CD4-positive, alpha-beta T cell treated with Interleukin-15 for 4 hours (primary cell): Measurements from ENCODE around the gene TFIP11.
A peak's percentile ranks its signal among the peaks of the same experiment; 100 is the strongest.

Experiments used
- DNase-seq: peaks from one replicate; pipeline ENCODE4 v3.0.0-alpha.2; 2020; ENCODE audit warnings: low spot score

The TFIP11 gene

DNA sequence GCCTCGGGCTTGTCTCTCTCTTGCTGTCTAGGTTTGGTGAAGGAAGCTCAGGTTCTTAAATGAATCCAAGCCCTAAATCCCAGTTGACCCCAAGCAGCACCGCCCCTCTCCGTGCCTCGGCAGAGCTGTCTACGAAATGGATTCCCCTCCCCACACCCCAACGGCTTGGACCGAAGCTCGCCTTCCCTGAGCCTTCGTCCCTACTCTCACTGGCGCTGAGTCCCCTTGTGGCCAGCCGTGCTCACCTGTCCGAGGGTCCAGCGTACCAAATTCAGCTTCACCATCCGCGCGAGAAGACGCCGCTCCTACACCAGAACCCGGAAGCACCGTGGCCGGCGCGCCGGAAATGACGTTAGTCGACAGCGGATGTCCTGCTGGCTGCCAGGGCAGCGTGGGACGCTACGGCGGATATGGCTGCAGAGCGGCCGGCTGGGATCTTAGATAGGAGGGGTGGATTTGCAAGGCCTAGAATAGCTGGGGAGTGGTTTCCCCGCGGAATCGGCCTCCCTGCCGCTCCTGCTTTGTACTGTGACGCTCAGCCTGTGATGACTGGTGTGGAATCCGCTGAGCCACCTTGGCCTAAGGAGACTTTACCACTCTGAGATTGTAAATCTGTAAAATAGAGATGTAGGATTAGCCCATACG lies at the start of gene TFIP11:
Gene TFIP11 (minus strand): TSS at position 325 of the 645 bp plus-strand sequence. CDS start 2,201 bp downstream, outside the sequence.
- DNase-seq = peak; percentile 87

DNA sequence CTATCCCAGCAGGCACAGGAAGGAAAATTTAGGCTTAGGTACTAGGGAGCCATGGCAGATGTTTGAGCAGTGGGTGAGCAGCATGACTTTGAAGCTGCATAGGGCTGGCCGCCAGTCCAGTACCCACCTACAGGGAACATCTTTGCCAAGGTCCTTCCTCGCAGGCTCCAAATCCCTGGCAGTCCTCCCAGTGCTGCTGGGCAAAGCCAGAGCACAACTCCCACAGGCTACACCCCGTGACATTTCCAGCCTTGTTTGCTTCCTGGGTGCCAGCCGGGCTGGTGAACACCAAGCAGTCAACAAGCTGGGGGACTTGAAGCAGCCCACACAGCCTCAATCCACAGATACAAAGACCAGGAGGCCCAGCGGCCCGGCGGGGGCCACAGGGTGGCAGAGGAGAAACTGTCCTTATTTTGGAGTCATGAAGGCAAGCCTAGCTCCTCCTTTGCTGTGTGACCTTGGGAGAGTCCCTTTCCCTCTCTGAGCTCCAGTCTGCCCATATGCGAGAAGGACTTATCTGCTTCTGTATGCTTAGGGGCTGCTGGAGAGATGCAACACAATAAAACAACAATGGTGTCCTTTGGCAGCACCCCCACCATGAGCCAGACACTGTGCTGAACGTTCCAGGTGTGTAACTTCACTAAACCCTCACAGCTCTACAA lies 49.6 kb upstream of the TFIP11 start:
- no peak for DNase-seq

DNA sequence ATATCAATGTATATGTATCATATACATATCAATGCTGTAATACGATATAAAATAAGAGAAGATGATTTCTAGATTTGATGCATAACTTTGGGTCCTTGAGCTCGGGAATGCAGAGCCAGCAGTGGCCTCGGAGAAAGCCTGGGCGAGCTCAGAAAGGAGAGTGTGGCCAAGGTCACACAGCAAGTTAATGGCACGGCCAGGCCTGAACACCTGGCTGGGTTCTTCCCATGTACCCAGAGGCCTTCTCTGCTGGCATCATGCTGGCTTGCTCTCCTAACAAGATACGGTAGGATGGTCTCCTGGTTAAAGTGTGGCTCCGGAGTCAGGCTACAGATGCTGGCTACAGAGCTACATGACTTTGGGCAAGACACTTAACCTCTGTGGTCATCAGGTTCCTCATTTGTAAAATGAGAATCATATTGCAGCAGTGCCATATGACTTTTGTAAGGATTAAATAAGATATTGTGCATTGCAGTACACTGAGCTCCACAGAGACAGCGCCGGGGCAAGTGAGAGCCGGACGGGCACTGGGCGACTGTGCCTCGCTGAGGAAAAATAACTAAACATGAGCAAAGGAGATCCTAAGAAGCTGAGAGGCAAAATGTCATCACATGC lies 47.8 kb upstream of the TFIP11 start:
- DNase-seq = no peak

DNA sequence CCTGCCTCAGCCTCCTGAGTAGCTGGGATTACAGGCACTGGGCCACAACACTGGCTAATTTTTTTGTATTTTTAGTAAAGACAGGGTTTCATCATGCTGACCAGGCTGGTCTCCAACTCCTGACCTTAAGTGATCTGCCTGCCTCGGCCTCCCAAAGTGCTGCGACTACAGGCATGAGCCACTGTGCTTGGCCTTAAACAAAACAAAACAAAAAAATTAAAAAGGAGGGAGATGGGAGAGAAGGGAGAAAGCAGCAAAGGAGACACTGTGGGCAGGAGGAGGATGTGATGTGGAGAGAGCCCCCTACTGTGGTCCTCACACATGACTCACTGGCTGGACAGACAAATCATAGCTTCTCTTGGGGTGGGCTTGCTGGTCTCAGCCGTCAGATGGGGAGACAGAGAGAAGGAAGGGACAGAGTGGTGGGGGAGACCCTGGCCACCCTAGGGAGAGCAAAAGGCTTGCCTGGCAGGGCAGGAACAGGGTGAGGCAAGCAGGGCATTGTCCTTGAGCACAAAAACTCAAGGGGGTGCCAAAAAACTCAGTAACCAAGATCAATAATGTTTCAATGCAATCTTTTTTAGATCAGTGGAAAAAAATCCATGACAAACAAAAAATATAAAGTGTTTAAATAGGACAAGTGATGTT lies 46.1 kb upstream of the TFIP11 start:
- no peak for DNase-seq

DNA sequence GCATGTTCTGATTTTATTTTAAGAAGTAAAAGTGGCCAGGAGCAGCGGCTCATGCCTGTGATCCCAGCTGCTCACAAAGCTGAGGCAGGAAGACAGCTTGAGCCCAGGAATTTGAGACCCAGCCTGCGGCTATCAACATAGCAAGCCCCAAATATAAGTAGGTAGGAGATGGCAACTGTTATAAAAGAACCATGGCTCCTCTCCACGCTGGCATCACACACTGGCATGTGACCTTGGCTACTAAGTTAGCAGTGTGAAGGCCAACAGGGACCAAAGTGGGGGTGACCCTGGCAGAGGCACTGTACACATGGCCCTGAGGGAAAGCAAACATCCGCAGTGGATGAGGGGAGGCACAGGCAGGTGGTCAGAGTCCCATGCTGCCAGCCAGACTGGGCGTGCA lies 44.6 kb upstream of the TFIP11 start:
- no peak for DNase-seq

DNA sequence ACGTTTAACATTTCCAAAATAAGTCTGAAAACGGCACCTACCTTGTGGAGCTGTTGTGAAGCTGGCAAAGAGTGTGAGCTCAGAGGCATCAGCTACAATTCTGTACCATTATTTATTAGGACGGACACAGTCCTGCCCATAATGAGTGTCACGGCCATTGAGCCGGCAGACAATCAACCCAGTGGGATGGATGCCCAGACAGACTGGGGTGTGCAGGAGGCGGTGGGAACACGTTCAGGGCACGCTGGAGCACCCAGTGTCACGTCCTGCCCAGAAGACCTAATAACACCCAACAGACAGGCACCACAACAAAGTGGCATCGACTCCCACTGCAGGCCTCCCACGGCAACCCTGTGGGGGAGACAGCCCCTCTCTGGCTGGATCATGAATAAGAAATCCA lies 43.2 kb upstream of the TFIP11 start:
- no peak for DNase-seq

DNA sequence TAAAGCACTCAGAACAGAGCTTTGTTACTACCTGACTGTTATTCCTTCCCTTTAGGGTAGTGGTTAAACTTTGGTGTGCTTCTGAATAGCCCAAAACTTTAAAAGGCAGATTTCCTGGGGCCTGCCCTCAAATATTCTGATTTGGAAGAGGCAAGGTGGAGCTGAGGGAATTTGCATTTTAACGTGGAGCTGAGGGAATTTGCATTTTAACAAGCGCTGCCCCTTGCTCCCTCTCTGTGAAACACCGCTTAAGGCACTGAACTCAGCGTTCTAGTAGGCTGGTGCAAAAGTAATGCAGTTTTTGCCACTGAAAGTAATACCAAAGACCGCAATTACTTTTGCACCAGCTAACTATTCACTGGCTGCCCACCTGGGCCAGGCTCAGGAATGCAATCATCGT lies 42.7 kb upstream of the TFIP11 start:
- no peak for DNase-seq

DNA sequence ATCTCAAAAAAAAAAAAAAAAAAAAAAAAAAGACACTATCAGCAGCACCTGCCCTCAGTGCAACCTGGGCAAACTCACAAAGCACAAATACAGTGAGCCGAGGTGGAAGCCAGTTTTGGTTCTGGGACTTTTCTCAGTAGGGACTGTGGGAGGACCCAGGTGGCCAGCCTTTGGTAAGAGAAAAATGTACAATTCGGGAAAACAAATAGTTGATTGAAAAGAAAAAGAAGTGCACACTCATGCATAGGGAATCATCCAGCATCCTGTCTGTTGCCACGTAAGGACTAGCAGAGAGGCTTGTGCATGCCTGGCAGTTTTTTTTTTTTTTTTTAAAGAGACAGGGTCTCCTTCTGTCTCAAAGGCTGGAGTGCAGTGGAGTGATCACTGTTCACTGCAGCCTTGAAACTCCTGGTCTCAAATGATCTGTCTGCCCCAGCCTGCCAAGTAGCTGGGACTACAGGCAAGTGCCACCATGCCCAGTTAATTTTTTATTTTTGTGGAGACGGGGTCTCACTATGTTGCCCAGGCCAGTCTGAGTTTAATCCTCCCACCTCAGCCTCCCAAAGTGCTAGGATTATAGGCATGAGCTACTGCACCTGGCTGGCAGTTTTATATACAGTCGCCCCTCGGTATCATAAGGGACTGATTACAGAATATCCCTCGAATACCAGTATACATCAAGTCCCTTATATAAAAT lies 40.9 kb upstream of the TFIP11 start:
- DNase-seq = no peak

DNA sequence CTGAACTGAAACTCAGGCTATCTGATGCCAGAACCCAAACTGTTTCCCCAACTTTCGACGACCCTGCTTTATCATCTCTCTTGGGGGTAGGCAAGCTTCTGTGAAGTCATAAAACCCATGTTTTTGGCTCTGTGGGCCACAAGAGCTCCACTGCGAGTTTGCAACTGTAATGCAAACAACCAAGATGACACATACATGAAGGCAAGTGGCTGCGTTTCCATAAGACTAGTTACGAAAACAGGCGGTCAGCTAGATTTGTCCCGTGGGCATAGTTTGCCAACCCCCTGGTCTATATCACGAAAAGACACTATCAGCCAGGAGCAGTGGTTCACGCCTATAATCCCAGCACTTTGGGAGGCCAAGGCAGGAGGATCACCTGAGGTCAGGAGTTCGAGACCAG lies 40.2 kb upstream of the TFIP11 start:
- no peak for DNase-seq

DNA sequence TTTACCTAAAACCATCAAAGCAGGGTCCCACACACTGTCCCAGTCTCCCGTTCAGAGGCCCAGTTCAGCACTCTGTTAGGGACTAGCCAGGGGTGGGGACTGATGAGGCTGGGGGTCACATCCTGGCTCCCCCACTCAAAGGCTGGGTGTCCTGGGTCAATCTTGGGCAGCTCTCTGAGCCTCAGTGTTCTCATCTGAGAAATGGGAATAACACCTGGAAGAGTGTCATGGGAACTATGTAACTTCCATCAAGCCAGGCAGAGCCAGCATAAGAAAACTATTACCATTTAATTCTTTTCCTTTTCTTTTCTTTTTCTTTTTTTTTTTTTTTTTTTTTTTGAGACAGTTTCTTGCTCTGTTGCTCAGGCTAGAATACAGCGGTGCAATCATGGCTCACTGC lies 39.3 kb upstream of the TFIP11 start:
- no peak for DNase-seq

DNA sequence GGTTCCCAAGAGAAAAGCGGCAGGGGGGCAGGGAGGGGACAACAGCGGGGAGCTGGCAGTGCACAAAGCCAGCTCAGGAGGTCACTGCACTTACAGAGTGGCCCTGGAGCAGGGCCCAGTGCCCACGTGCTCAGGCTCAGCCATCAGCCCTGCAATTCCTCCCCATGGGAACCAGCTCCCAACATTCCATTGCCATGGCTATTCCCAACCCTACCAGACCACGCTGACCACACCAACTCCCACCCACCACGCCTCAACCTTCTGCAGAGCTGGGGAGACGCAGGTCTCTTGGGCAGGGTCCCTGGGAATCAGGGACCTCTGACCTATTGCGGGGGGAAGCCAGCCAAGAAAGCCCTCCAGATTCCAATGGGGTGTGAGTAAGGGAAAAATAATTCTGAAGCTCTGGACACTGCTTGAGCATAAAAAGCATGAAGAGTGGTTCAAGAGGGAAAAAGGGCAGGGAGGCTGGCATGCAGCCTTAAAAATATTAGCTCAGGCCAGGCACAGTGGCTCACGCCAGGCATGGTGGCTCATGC lies 38.3 kb upstream of the TFIP11 start:
- no peak for DNase-seq

DNA sequence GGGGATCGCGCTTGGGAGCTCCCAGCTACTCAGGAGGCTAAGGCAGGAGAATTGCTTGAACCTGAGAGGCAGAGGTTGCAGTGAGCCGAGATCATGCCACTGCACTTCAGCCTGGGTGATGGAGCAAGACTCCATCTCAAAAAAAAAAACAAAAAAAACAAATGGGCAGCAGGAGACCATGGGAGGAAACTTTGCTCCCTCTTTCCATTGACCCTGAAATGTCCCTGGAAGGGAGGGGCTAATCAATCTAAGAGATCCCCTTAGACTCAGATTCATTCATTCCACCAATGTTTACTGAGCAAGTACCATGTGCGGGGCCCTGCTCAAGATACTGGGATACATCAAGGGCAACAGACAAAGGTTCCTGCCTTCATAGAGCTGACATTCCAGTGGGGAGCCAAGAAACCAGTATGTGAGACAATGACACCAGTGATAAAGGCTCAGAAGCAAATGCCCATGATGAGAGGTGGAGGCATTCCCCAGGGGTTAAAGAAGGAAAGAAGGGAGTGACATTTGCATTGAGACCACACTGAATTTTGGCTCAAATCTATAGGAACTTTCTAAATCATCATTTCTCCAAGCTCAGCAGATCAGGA lies 37.7 kb upstream of the TFIP11 start:
- no peak for DNase-seq

DNA sequence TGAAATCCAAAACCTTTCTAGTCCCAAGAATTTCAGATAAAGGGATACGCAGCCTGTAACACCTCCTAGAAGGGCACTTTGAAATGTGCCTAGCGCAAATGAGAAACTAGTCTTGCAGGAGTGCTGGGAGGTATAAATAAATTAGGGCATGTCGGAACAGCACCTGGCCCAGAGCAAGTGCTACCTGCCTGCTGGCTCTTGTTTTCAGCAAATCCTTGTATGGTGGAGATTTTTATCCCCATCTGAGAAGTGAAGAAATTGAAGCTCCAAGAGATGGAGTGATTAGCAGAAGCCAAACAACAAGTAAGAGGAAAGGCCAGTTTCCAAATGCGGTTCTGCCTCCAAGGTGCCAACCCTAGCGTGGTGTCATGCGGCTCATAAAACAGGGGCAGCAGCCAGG lies 36.7 kb upstream of the TFIP11 start:
- no peak for DNase-seq

DNA sequence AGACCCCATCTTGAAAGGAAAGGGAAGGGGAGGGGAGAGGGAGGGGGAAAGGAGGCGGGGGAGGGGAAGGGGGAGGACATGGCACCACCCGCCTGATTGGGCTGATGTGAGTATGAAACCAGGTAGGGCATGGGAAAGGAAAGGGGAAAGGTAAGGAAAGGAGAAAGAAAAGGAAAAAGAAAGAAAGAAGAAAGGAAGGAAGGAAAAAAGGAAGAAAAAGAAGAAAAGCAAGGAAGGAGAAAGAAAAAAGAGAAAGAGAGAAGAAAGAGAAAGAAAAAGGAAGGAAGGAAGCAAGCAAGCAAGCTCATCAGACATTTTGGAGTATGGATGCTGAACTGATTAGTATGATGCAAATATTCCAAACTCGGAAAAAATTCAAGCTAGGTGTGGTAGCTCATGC lies 36.0 kb upstream of the TFIP11 start:
- DNase-seq = no peak

DNA sequence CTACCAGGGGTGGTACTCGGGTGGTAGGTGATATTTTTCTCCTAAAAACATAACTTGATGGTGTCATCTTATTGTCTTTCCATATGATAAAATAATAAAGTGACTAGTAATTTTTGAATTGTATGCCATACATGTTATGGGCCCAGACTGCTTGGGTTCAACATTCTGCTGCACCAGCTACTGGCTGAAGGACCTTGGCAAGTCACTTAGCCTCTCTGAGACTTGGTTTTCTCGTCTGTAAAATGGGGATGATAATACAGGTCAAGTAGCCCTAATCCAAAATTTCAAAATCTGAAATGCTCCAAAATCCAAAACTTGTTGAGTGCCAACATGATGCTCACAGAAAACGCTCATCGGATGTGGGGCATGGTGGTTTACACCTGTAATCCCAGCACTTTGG lies 35.6 kb upstream of the TFIP11 start:
- no peak for DNase-seq

DNA sequence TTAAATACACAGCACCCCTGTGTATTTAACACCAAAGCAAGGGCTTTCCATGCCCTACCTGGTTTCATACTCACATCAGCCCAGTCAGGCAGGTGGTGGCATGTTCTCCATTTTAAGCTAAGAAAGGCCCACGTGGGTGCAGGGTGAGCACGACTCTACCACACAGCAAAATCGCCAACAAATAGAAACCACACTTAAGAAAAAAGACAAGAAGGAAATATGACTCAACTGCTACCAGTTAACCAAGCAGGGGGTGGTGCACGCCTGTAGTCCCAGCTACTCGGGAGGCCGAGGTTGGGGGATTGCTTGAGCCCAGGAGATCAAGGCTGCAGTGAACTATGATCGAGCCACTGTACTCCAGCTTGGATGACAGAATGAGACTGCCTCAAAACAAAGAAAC lies 35.2 kb upstream of the TFIP11 start:
- peak; percentile 29 for DNase-seq

DNA sequence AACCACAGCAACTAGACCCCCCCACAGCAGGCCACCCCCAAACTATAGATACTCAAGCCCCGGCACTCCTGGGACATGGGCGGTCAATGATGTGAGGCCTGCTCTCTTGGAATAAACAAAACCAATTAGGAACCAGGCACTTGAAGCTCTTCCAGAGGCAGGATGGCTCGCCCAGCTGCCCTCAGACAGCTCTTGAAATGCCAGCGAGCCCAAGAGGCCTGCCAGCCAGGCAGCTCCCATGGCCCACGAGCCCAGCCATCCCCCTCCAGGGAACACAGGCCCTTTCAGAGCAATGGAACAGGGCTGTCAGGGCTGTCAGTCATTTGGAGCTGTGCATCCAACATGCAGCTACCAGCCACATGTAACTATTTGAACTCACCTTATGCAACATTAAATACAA lies 34.0 kb upstream of the TFIP11 start:
- no peak for DNase-seq

DNA sequence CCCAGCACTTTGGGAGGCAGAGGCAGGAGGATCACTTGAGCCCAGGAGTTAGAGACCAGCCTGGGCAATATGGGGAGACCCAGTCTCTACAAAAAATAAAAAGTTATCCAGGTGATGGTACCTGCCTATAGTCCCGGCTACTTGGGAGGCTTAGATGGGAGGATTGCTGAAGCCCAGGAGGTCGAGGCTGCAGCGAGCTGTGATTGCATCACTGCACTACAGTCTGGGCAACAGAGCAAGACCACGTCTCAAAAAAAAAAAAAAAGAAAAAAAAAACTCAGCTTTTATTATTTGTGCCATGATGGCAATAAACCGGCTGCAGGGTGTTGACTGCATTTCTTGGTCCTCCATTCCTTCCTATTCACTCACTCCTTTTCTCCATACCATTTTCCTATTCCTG lies 33.6 kb upstream of the TFIP11 start:
- DNase-seq = no peak

DNA sequence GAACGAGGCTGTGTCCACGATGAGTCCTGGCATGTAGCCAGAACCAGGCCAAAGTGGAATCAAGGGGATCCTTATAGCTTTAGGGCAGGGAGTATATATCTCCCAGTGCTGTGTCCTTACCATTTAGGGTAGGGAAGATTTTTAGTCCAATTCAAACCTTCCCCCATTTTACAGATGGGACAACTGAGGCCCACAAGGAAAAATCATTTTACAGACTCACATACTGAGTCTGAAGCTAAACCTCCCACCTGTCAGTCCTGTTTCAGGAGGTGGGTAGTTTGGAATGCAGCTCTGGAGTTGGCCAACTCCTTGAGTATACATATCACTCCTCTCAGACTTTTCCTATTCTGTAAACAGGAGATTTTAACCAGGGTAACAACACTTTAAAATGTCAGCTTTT lies 33.1 kb upstream of the TFIP11 start:
- DNase-seq = no peak

DNA sequence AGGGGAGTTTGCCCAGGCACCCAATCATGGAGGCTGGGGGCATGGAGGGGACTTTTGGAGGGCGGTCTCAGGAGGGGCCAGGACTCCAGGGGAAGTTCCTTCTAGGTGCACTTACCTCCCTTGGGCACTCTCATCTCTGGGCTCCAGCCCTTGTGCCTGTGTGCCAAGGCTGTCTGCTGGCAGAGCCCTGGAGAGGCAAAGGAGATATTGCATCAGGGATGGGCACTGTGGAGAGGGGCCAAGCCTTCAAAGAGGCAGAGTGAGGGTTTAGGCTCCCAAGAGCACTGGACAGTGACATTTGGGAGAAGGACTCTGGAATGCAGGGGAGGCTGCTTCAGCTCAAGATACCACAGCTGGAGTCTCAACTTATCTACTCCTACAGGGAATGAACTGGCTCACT lies 32.2 kb upstream of the TFIP11 start:
- no peak for DNase-seq

DNA sequence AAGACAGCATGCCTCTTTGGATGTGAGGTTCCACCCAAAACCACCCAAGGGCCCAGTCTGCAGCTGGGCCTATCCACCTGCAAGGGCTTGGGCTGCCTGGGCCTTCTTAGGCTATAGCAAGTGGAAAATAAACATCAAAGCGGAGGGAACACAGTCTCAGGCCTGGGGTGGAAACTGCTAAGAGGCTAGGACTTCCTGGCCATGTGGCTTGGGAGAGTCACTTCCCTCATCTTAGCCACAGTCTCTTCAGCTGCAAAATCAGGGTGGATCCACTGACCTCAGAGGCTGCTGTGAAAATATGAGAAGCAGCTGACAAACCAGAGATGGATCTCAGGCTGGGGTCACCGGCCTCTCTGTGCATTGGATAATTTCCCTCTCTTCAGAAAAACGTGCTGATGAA lies 30.6 kb upstream of the TFIP11 start:
- DNase-seq = peak; percentile 4
